ENCODE data around the gene RGS14.

- TF ChIP-seq CTCF (IDR thresholded peaks at IDR 0.05) (no peak), POLR2AphosphoS5 (IDR thresholded peaks at IDR 0.05) (no peak), POLR2A (IDR thresholded peaks at IDR 0.05) (no peak)
Measured at GRCh38 chr5:177334781-177335700, 22.7 kb upstream of the RGS14 start.
